ENCODE measurements around the gene ALKBH4. TPM values are rescaled to one million over a fixed set of nuclear protein-coding genes. Genes with fewer than 3 reads are reported as not detected.
A peak's percentile ranks its signal among the peaks of the same experiment; 100 is the strongest.

Gene ALKBH4
- total and polyA plus RNA-seq, 10 of the 15 experiments (the other 5 are each of a cell fraction or from before 2014, with no cell fraction given), result 4.1 to 16.9 (median 11.3) TPM

DNA sequence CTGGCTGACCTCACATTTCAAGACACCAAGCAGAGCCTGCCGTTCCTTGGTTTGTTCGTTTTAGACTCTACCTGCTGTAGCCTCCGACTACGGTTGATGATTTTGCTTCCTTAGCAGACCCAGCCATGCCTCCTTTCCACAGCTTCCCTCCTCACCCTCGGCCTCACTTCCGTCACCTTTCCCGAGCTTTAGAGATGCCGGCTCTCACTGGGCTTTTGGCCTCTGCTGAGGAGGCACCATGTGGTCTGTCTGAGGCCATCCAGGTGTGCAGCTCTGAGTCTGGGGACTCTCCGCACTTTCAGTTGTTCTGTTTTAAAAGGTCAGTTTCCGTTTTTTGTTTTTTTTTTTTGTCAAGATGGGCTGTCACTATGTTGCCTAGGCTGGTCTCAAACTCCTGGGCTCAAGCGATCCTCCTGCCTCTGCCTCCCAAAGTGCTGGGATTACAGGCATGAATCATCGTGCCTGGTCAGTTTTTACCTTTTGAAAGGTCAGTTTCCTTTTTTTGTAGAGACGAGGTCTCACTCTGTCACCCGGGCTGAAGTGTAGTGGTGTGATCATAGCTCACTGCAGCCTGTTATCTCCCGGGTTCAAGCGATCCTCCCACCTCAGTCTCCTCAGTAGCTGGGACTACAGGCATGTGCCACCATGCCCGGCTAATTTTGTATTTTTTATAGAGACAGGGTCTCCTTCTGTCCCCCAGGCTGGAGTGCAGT lies 19.5 kb downstream of the ALKBH4 start (continued):
- TF ChIP-seq, protein P1, sequence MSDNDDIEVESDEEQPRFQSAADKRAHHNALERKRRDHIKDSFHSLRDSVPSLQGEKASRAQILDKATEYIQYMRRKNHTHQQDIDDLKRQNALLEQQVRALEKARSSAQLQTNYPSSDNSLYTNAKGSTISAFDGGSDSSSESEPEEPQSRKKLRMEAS (IDR thresholded peaks at IDR 0.05; ENCODE audit: low read depth, low read length), result no peak
- no peak for TF ChIP-seq HDAC6 (IDR thresholded peaks at IDR 0.05; ENCODE audit: unreplicated experiment)
- peak; percentile 50; the same call in 1 of the 2 replicates for TF ChIP-seq LARP7 (IDR thresholded peaks at IDR 0.05)
- TF ChIP-seq, protein P2, sequence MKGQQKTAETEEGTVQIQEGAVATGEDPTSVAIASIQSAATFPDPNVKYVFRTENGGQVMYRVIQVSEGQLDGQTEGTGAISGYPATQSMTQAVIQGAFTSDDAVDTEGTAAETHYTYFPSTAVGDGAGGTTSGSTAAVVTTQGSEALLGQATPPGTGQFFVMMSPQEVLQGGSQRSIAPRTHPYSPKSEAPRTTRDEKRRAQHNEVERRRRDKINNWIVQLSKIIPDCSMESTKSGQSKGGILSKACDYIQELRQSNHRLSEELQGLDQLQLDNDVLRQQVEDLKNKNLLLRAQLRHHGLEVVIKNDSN (IDR thresholded peaks at IDR 0.05; ENCODE audit: borderline replicate concordance, extremely low read length, insufficient read depth, low read depth, low read length), result peak; percentile 43
- peak; percentile 87 for TF ChIP-seq ZNF384 (IDR thresholded peaks at IDR 0.05; ENCODE audit: borderline replicate concordance, low read depth, low read length)
- no peak for TF ChIP-seq STAT3 (IDR thresholded peaks at IDR 0.05; ENCODE audit: low read depth, low read length)
- peak; percentile 58; the same call in 1 of the 2 replicates for TF ChIP-seq RAD51 (IDR thresholded peaks at IDR 0.05)
- TF ChIP-seq MEF2B (IDR thresholded peaks at IDR 0.05; ENCODE audit: partially characterized antibody, poor library complexity, severe bottlenecking), result no peak
- no peak for TF ChIP-seq POLR2AphosphoS2 (IDR thresholded peaks at IDR 0.05; ENCODE audit: low read depth, low read length)
- no peak for TF ChIP-seq ATF3 (IDR thresholded peaks at IDR 0.05; ENCODE audit: borderline replicate concordance, extremely low read depth, low read depth, low read length)
- peak; percentile 92 for TF ChIP-seq EED (IDR thresholded peaks at IDR 0.05; ENCODE audit: low read depth)
- TF ChIP-seq ATF7 (IDR thresholded peaks at IDR 0.05; ENCODE audit: low read depth), result peak; percentile 56
- TF ChIP-seq TCF3 (IDR thresholded peaks at IDR 0.05; ENCODE audit: borderline replicate concordance, insufficient read depth, low read depth, low read length), result peak; percentile 92
- peak; percentile 50; the same call in 1 of the 2 replicates for TF ChIP-seq DPF2 (IDR thresholded peaks at IDR 0.05)
- TF ChIP-seq EZH2 (IDR thresholded peaks at IDR 0.05; ENCODE audit: borderline replicate concordance, control insufficient read depth, low read depth, low read length), result no peak
- TF ChIP-seq GABPA (IDR thresholded peaks at IDR 0.05; ENCODE audit: low read depth), result no peak
- TF ChIP-seq SMARCA5 (IDR thresholded peaks at IDR 0.05), result 0 out of 2 replicates have a peak, but pooled peaks have one; percentile 23
- peak; percentile 67 for TF ChIP-seq NR2F1 (conservative IDR thresholded peaks at IDR 0.05)
- peak; percentile 46; the same call in 1 of the 2 replicates for TF ChIP-seq MXI1 (IDR thresholded peaks at IDR 0.05; ENCODE audit: low read depth, low read length)
- no peak for TF ChIP-seq ESRRA (IDR thresholded peaks at IDR 0.05; ENCODE audit: low read length)
- peak; percentile 71; the same call in 1 of the 2 replicates for TF ChIP-seq IKZF1 (conservative IDR thresholded peaks at IDR 0.05)
- TF ChIP-seq ZBTB40 (IDR thresholded peaks at IDR 0.05; ENCODE audit: borderline replicate concordance), result no peak
- no peak for TF ChIP-seq YY1 (IDR thresholded peaks at IDR 0.05; ENCODE audit: low read depth, low read length)
- peak; percentile 3; the same call in 1 of the 2 replicates for TF ChIP-seq RAD21 (IDR thresholded peaks at IDR 0.05; ENCODE audit: insufficient read depth, low read depth, low read length)
- no peak for TF ChIP-seq SMC3 (IDR thresholded peaks at IDR 0.05; ENCODE audit: borderline replicate concordance, low read length)
- no peak for TF ChIP-seq HDAC2 (IDR thresholded peaks at IDR 0.05)
- TF ChIP-seq RB1 (IDR thresholded peaks at IDR 0.05; ENCODE audit: borderline replicate concordance), result 0 out of 2 replicates have a peak, but pooled peaks have one; percentile 48

All from GM12878 (cell line).